Spleen (tissue), 7 donors: ENCODE measurements around the gene PRRX1.

ENCODE experiments used
- POLR2A ChIP-seq, 3 donors: fragments of 450-650 bp; IDR thresholded peaks; one replicate each; pipeline ENCODE4 v1.5.1; 2017; ENCODE audit warnings: antibody characterized with exemption in 3 of 3, mild to moderate bottlenecking in 1 of 3
- POLR2AphosphoS5 ChIP-seq, 3 donors: sonication (generic); formaldehyde crosslinking; IDR thresholded peaks; one replicate each; pipeline ENCODE4 v1.5.1; 2017; ENCODE audit warnings: antibody characterized with exemption in 3 of 3
- TF ChIP-seq, protein P1 (sequence below), 11 experiments: fragments of 200-600 bp in 7 of 11; fragments of 450-650 bp in 4 of 11; sonication (generic) in 4 of 11; IDR thresholded peaks in 8 of 11; conservative IDR thresholded peaks in 3 of 11; 1 replicate in 7 of 11; 2 replicates in 4 of 11; pipeline versions ENCODE4 v1.4.0 to v1.8.0; 2016 to 2021; ENCODE audit warnings: antibody characterized with exemption in 11 of 11, inconsistent platforms in 4 of 11, mild to moderate bottlenecking in 1 of 11
- donor health status: DM: no; HTN: no; CAD: no; lungs with moderate emphysema.
- donor health status: DM: no; HTN: no; CAD: no.
- donor health status: DM: no; HTN: no; CAD: no.

DNA sequence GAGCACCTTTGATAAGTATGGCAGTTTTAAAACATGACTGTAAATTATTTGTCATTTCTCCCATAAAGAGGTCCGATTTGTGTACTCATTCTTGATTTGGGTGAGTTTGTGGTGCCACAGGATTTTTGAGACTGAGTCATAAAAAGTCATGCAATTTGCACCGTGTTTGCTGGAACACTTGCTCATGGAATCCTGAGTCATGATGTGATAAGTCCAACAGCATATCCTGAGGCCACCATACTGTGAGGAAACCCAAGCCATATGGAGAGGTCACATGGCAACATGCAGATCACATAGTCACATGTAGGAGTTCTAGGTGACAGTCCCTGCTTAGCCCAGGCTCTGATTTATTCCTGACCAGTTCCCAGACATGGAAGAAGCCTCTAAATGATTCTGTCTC, 40.8 kb upstream of the PRRX1 start:
- TF ChIP-seq POLR2A (IDR thresholded peaks at IDR 0.05) (no peak), POLR2AphosphoS5 (IDR thresholded peaks at IDR 0.05) (no peak)
- TF ChIP-seq, protein P1, sequence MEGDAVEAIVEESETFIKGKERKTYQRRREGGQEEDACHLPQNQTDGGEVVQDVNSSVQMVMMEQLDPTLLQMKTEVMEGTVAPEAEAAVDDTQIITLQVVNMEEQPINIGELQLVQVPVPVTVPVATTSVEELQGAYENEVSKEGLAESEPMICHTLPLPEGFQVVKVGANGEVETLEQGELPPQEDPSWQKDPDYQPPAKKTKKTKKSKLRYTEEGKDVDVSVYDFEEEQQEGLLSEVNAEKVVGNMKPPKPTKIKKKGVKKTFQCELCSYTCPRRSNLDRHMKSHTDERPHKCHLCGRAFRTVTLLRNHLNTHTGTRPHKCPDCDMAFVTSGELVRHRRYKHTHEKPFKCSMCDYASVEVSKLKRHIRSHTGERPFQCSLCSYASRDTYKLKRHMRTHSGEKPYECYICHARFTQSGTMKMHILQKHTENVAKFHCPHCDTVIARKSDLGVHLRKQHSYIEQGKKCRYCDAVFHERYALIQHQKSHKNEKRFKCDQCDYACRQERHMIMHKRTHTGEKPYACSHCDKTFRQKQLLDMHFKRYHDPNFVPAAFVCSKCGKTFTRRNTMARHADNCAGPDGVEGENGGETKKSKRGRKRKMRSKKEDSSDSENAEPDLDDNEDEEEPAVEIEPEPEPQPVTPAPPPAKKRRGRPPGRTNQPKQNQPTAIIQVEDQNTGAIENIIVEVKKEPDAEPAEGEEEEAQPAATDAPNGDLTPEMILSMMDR (IDR thresholded peaks at IDR 0.05 in 8 of 11, conservative IDR thresholded peaks at IDR 0.05 in 3 of 11): no peak
